BJ (cell line): Measurements from ENCODE around the gene NDUFS4. TPM values are rescaled to one million over a fixed set of nuclear protein-coding genes. Genes with fewer than 3 reads are reported as not detected.

Experiments used
- CTCF ChIA-PET: fragments of 350-600 bp; formaldehyde crosslinking; extraction: SDS; loops from one replicate; lab custom pipeline; 2021; ENCODE audit warnings: antibody characterized with exemption, inconsistent platforms; lab: Yijun Ruan, JAX
- POLR2A ChIA-PET: fragments of 300-600 bp; sonication (Branson Sonifier 250); formaldehyde crosslinking; extraction: SDS; loops from one replicate; lab custom pipeline; 2021; ENCODE audit warnings: antibody characterized with exemption; lab: Charles Lee
- DNase-seq: peaks from one replicate; pipeline ENCODE4 v3.0.0-alpha.2; 2011; ENCODE audit warnings: low read depth
- H3K27me3 ChIP-seq: 2 replicates; pipeline ENCODE4 v1.6.0; 2011; ENCODE audit warnings: low read length; ENCODE audit not compliant: control insufficient read depth, insufficient read depth
- H3K36me3 ChIP-seq: 2 replicates; pipeline ENCODE4 v1.5.1; 2011; ENCODE audit warnings: low read length; ENCODE audit not compliant: control insufficient read depth, insufficient read depth
- H3K4me3 ChIP-seq: 2 replicates; pipeline ENCODE4 v1.5.1; 2011; ENCODE audit warnings: low read depth, mild to moderate bottlenecking, control low read depth, low read length
- CTCF ChIP-seq: IDR thresholded peaks from 2 replicates; pipeline ENCODE4 v1.5.1; 2011; ENCODE audit warnings: low read depth, mild to moderate bottlenecking, control low read depth, inconsistent platforms, low read length, moderate library complexity; ENCODE audit not compliant: insufficient read depth
- polyA plus RNA-seq: library from polyadenylated mRNA; depleted of rRNA; stranded (reverse); fragments of >200 nt; gene quantifications from 2 replicates; pipeline ENCODE4 v1.2.3, GENCODE V29; 2011; rRNA removed

NDUFS4 gene
- polyA plus RNA-seq, 1 experiment, result 51.6 TPM

GRCh38 chr5:53713978-53714666, 153.7 kb downstream of the NDUFS4 start:
- no peaks in the 10 kb centered on the region for H3K36me3 ChIP-seq
- H3K27me3 ChIP-seq, result peaks cover 4% of the 10 kb centered on the region
- H3K4me3 ChIP-seq, result no peak overlapping the region
- TF ChIP-seq CTCF, result no peak
- ChIA-PET CTCF (no interaction called here), POLR2A (no interaction called here)
- no peak for DNase-seq

GRCh38 chr5:53714667-53715010, 154.2 kb downstream of the NDUFS4 start:
- TF ChIP-seq CTCF, result no peak
- DNase-seq, result no peak

GRCh38 chr5:53726121-53726520, 165.7 kb downstream of the NDUFS4 start:
- POLR2A ChIA-PET, result no interaction called here

More at GRCh38 chr5:53714667-53715010, 154.2 kb downstream of the NDUFS4 start:
- no peak overlapping the region for H3K4me3 ChIP-seq
- CTCF ChIA-PET, result no interaction called here
- POLR2A ChIA-PET, result no interaction called here
- H3K27me3 ChIP-seq, result peaks cover 4% of the 10 kb centered on the region
- no peaks in the 10 kb centered on the region for H3K36me3 ChIP-seq

GRCh38 chr5:53730943-53731342, 170.5 kb downstream of the NDUFS4 start:
- CTCF ChIA-PET, result interaction anchor here (0.6 kb wide), 1 partner anchor 33 kb away, joined by 4 read pairs; no protein-coding TSS in a partner anchor
- Histone ChIP-seq H3K4me3 (no peak overlapping the region), H3K27me3 (no peaks in the 10 kb centered on the region; the same call in 1 of the 2 replicates), H3K36me3 (no peaks in the 10 kb centered on the region)
- TF ChIP-seq CTCF, result no peak
- DNase-seq, result no peak
- POLR2A ChIA-PET, result no interaction called here

More at GRCh38 chr5:53726121-53726520, 165.7 kb downstream of the NDUFS4 start:
- CTCF ChIA-PET, result no interaction called here
- no peaks in the 10 kb centered on the region for H3K36me3 ChIP-seq
- no peak overlapping the region for H3K4me3 ChIP-seq
- no peak for TF ChIP-seq CTCF
- DNase-seq, result no peak
- H3K27me3 ChIP-seq, result no peaks in the 10 kb centered on the region

Other genes with a start within 250 kb of the NDUFS4 start
- 66.6 and 85.5 TPM in 2 replicates for gene FST, start 80.0 kb upstream of the NDUFS4 start, polyA plus RNA-seq